Measurements from ENCODE around the gene CLMN. TPM values are rescaled to one million over a fixed set of nuclear protein-coding genes. Genes with fewer than 3 reads are reported as not detected.

Gene CLMN
- total RNA-seq, 2 donors from 2014 or later: 105 to 131 TPM

DNA sequence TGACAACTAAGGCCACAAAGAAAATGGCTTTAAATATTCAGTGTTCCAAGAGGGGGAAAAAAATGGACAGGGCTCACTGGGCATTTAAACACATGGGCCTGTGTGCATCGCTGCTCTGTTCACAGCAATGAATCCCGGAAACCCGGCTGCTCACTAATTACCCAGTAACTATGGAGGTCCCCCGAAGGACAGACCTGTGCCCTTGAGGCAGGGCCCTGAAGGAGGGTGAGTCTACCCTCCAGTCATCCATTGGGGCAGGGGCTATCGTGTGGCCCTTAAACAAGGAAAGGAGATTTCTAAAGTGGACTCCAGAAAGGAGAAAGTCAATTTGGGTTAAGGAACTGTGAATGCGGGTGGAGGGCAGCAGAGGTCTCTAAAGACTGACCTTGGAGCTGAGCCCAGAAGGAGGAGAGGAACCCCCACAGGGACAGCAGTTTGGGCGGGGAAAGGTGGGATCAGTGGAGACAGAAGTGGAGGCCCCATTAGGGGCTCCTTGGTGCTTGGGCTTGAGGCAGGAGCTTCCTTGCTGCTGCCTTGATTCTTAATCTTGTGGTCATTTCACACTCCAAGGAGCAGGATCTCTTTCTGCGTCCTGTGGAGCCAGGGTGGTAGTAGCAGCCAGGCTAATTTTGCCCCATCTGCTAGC lies 1.4 kb upstream of the CLMN start:
- peak overlapping the region in 1 of 2 donors; percentile 77 for H3K9ac ChIP-seq (ENCODE audit: low read depth in 2 of 2, low read length in 2 of 2)
- no peak overlapping the region for H3K27ac ChIP-seq
- TF ChIP-seq, protein P1, sequence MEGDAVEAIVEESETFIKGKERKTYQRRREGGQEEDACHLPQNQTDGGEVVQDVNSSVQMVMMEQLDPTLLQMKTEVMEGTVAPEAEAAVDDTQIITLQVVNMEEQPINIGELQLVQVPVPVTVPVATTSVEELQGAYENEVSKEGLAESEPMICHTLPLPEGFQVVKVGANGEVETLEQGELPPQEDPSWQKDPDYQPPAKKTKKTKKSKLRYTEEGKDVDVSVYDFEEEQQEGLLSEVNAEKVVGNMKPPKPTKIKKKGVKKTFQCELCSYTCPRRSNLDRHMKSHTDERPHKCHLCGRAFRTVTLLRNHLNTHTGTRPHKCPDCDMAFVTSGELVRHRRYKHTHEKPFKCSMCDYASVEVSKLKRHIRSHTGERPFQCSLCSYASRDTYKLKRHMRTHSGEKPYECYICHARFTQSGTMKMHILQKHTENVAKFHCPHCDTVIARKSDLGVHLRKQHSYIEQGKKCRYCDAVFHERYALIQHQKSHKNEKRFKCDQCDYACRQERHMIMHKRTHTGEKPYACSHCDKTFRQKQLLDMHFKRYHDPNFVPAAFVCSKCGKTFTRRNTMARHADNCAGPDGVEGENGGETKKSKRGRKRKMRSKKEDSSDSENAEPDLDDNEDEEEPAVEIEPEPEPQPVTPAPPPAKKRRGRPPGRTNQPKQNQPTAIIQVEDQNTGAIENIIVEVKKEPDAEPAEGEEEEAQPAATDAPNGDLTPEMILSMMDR (IDR thresholded peaks at IDR 0.05): no peak
- intact Hi-C loops (cut with DNase I): no loop called here
- H3K4me3 ChIP-seq: no peak overlapping the region
- no peaks in the 10 kb centered on the region for H3K9me3 ChIP-seq
- H3K4me1 ChIP-seq: no peaks in the 10 kb centered on the region
- no peak for DNase-seq
- no peaks in the 10 kb centered on the region for H3K36me3 ChIP-seq
- H3K27me3 ChIP-seq: no peaks in the 10 kb centered on the region

DNA sequence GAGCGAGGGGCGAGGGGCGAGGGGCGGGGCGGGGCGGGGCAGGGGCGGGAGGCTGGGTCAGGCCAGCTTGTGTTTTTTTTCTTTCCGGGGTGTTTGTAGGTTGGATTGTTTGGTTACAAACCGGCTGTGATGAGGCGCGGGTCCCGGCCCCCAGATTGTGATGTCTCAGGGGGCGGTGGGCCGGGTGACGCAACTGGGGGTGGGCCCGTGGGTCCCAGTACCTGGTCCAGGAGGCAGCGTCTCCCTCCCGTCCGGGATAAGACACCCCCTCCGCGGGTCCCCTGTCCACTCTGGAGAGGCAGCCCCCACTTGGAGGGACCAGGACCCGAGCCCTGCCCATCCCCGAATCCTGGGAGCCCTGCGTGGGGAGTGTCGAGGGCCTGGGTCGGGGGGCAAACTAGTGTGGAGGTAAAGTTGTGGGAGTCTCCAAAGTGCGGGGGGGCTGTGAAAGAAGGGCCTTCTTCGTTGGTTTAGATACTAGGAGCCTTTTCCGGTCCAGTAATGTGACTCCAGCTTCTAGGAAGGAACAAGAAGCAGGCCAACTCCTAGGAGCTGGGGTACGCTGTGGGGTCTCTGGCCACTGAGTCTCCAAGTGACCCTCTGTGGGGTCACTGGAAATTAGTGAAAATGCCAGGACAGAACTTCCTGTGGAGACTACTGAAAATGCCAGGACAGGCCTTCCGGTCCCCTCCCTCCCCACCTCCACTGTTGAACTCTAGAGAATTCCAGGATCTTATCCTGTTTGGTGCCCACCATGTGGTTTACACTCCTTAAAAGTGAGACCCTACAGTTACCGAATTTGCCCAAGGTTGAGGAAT lies 579 bp upstream of the CLMN start:
- Histone ChIP-seq H3K27ac (no peak overlapping the region), H3K36me3 (no peaks in the 10 kb centered on the region), H3K9ac (ENCODE audit: low read depth in 2 of 2, low read length in 2 of 2) (peak overlapping the region in 1 of 2 donors; percentile 77), H3K9me3 (no peaks in the 10 kb centered on the region), H3K4me1 (no peaks in the 10 kb centered on the region), H3K27me3 (no peaks in the 10 kb centered on the region), H3K4me3 (peak overlapping the region; percentile 18)
- intact Hi-C loops (cut with DNase I): no loop called here
- TF ChIP-seq, protein P1 (IDR thresholded peaks at IDR 0.05): no peak
- no peak for DNase-seq

DNA sequence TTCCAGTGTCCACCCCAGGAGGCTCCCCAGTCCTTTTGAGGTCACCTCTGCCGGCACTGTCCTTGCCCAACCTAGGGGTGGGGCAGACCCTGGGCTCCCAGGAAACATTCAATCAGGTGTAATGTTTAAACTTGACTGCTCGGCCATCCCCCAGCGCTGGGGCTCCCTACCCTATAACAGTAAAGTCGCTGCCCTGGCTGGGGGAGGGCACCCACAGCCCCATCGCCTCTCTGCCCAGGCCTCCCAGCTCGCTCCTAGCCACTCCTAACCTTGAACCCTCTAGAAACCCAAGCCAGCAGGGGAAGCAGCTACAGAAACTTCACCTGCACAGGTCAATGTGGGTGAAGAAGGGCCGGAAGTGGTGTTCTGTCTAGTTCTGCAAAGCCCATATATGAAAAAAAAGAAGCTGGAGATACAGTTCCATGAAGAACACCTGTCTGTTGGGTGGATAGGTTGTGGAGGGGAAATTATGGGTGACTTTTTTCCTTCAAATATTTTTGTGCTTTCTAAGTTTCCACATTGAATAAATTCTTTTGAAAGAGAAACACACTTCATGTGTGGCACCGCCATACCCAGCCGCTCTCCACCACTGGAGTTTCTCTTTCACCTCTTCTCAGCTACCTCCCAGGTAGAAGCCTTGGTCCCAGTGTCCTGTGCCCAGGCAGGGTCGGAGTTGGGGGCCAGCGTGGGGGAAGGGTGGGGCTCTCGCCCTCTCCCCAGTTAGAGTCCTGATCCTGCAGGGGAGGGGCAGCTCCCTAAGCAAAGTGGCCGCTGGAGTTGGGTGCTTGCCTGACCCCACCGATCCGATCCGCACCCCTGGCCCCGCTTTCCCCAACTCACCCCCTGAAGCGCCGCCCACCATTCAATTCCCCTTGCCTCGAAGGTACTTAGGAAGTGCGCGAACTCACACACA lies 1.1 kb downstream of the CLMN start:
- TF ChIP-seq, protein P1 (IDR thresholded peaks at IDR 0.05): no peak
- peak; percentile 57 for DNase-seq
- H3K4me1 ChIP-seq: peaks cover 11% of the 10 kb centered on the region

DNA sequence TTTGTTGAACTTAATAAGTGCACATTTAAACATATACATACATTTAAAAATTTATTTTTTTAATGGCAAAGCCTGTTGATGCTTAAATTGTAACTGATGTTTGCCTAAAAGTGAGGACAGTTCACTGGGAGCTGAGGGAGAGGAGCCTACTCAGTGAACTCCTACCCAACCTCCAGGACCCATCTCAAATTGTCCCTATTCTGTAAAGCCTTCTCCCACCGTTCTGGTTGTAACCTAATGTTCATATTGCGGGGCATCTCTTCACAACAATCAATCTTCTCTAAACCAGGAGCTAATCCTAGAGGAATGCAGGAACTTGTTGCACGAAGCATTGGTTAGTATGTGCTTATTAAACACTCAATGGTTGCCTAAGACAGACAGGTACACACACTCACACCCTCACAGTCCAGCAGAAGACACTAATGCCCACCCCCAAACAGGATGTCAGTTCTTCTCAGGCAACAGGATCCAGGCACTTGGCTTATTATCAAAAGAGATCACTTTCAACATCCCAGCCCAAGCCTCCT lies 1.8 kb downstream of the CLMN start:
- Histone ChIP-seq H3K4me3 (peak overlapping the region; percentile 95), H3K27ac (peak overlapping the region; percentile 76), H3K9me3 (no peaks in the 10 kb centered on the region), H3K27me3 (no peaks in the 10 kb centered on the region), H3K36me3 (no peaks in the 10 kb centered on the region), H3K9ac (ENCODE audit: low read depth in 2 of 2, low read length in 2 of 2) (peak overlapping the region; percentile 27 to 90), H3K4me1 (peaks cover 11% of the 10 kb centered on the region)
- no peak for DNase-seq
- TF ChIP-seq, protein P1 (IDR thresholded peaks at IDR 0.05): no peak
- intact Hi-C loops (cut with DNase I): no loop called here

More for the DNA sequence above, 1.1 kb downstream of the CLMN start:
- peak overlapping the region; percentile 90 to 93 for H3K9ac ChIP-seq (ENCODE audit: low read depth in 2 of 2, low read length in 2 of 2)
- intact Hi-C loops (cut with DNase I): no loop called here
- peak overlapping the region; percentile 76 for H3K27ac ChIP-seq
- H3K27me3 ChIP-seq: no peaks in the 10 kb centered on the region
- peak overlapping the region; percentile 95 for H3K4me3 ChIP-seq
- no peaks in the 10 kb centered on the region for H3K36me3 ChIP-seq
- no peaks in the 10 kb centered on the region for H3K9me3 ChIP-seq

DNA sequence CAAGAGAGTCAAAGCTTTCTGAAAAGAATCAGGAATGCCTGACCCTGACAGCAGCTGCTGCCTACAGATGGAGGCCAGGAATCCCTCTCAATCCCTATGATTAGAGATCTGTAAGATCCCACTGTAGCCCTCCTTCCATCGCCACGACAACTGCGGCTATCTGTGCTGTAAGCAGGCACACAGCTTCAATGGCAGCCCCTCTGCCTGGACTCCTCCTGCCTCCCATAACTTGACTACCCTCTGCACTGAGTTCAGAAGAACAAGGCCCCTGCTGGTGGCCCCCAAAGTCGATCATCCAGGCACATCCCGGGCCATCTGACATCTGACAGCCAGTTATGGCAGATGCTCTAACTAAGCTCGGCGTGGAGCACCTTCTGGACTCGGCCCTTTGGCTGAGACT lies 2.9 kb downstream of the CLMN start:
- Histone ChIP-seq H3K9ac (ENCODE audit: low read depth in 2 of 2, low read length in 2 of 2) (peak overlapping the region in 1 of 2 donors; percentile 46), H3K9me3 (no peaks in the 10 kb centered on the region), H3K4me3 (no peak overlapping the region), H3K4me1 (peaks cover 11% of the 10 kb centered on the region), H3K27ac (no peak overlapping the region), H3K27me3 (no peaks in the 10 kb centered on the region), H3K36me3 (no peaks in the 10 kb centered on the region)
- TF ChIP-seq, protein P1 (IDR thresholded peaks at IDR 0.05): no peak
- DNase-seq: no peak
- intact Hi-C loops (cut with DNase I): no loop called here
